AG09319 (cell line): ENCODE results near the gene ZNF264.
"Not testable (repeated sequence)": the region's sequence is repeated elsewhere in the genome, so short reads cannot be mapped to it uniquely, and the experiment has no call there.

Experiments
- DNase-seq: peaks from one replicate; pipeline ENCODE4 v3.0.0-alpha.2; 2010; ENCODE audit warnings: low read depth; ENCODE audit errors: extremely low read depth
- CTCF ChIP-seq: IDR thresholded peaks from 2 replicates; pipeline ENCODE4 v1.5.1; 2011; ENCODE audit warnings: low read depth, mild to moderate bottlenecking, inconsistent platforms, low read length, moderate library complexity

Gene ZNF264

DNA sequence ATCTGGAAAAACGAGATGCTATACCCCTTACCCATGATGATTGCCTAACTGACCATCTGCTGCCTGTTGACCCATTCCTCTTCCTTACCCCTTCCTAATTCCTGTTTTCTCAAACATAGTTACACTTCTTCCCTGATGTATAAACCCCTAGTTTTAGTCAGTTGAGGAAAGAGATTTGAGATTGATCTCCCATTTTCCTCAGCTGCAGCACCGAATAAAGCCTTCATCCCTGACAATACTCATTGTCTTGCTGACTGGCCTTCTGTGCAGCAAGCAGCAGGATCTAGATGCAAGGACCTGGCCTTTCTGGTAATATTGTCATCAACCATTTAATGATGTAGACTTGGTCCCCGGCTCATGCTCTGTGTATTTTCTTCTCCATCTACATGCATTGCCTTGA lies 999 bp upstream of the ZNF264 start:
- DNase-seq, result no peak
- no peak for TF ChIP-seq CTCF

GRCh38 chr19:57192077-57192420 lies 749 bp downstream of the ZNF264 start:
- TF ChIP-seq CTCF, result no peak
- no peak for DNase-seq

GRCh38 chr19:57192993-57193392 lies 1.7 kb downstream of the ZNF264 start:
- TF ChIP-seq CTCF, result no peak

GRCh38 chr19:57197874-57198273 lies 6.6 kb downstream of the ZNF264 start:
- DNase-seq, result not testable (repeated sequence)

More at GRCh38 chr19:57192993-57193392, 1.7 kb downstream of the ZNF264 start:
- no peak for DNase-seq

DNA sequence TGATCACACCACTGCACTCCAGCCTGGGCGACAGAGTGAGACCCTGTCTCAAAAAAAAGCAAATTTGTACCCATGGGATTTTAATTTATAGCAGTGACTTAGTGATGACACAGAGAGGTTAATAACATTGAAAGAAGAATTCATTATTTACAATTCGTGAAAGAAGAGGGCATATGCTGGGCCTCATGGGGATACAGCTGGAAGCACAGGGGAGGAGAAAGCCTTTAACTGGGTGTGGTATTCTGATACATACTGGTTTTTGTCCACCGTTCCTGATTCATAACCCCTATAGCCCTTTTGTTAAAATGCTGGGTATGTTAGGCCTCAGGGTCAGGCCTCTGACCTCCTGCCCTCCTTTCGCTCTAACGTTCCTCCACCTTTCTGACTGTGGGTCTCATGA lies 10.9 kb downstream of the ZNF264 start:
- TF ChIP-seq CTCF, result no peak
- DNase-seq, result no peak

GRCh38 chr19:57210381-57210780 lies 19.1 kb downstream of the ZNF264 start:
- no peak for DNase-seq
- TF ChIP-seq CTCF, result no peak

GRCh38 chr19:57212109-57212508 lies 20.8 kb downstream of the ZNF264 start:
- TF ChIP-seq CTCF, result no peak
- no peak for DNase-seq

GRCh38 chr19:57227502-57227901 lies 36.2 kb downstream of the ZNF264 start:
- TF ChIP-seq CTCF, result no peak

More at GRCh38 chr19:57227502-57227901, 36.2 kb downstream of the ZNF264 start:
- DNase-seq, result no peak
